GM12864 (cell line): ENCODE data around the gene CDKN1A.

Experiments
- DNase-seq: peaks from one replicate; pipeline ENCODE4 v3.0.0-alpha.2; 2011; ENCODE audit warnings: low read depth
- H3K4me3 ChIP-seq: 2 replicates; pipeline ENCODE4 v1.5.1; 2011; ENCODE audit warnings: mild to moderate bottlenecking, low read depth, low read length, control low read depth
- CTCF ChIP-seq: IDR thresholded peaks from 2 replicates; pipeline ENCODE4 v1.5.1; 2011; ENCODE audit warnings: low read depth, mild to moderate bottlenecking, moderate library complexity, low read length, control low read depth, inconsistent platforms; ENCODE audit errors: missing control alignments

CDKN1A gene

GRCh38 chr6:36735110-36736071, 56.9 kb downstream of the CDKN1A start:
- DNase-seq, result no peak
- TF ChIP-seq CTCF, result no peak
- no peak overlapping the region for H3K4me3 ChIP-seq
